Breast epithelium (tissue), 3 donors: Measurements from ENCODE around the gene MRM2.

Source experiments
- CTCF ChIP-seq, 3 donors: fragments of 450-650 bp; IDR thresholded peaks; one replicate each; pipeline ENCODE4 v1.5.1; 2016 to 2017; ENCODE audit warnings: antibody characterized with exemption in 3 of 3, mild to moderate bottlenecking in 3 of 3, moderate library complexity in 3 of 3
- POLR2A ChIP-seq: fragments of 450-650 bp; IDR thresholded peaks from one replicate; pipeline ENCODE4 v1.6.1; 2016; ENCODE audit warnings: antibody characterized with exemption, mild to moderate bottlenecking, moderate library complexity

GRCh38 chr7:2258661-2259365 lies 16.8 kb upstream of the MRM2 start:
- TF ChIP-seq CTCF (IDR thresholded peaks at IDR 0.05) (no peak), POLR2A (no peak)
